ENCODE data around the gene PSMA6. TPM values are rescaled to one million over a fixed set of nuclear protein-coding genes. Genes with fewer than 3 reads are reported as not detected.
A peak's percentile ranks its signal among the peaks of the same experiment; 100 is the strongest.

Gene PSMA6
- total and polyA plus RNA-seq, 2 of the 13 experiments (the other 11 are each of a cell fraction or from before 2014, with no cell fraction given): 525 to 1,109 TPM

GRCh38 chr14:35362911-35363374 is 70.8 kb downstream of the PSMA6 start (continued):
- TF ChIP-seq IRX3 (CRISPR knock-in tag; IDR thresholded peaks at IDR 0.05; ENCODE audit: borderline replicate concordance, low read depth): no peak
- TF ChIP-seq, protein P1, sequence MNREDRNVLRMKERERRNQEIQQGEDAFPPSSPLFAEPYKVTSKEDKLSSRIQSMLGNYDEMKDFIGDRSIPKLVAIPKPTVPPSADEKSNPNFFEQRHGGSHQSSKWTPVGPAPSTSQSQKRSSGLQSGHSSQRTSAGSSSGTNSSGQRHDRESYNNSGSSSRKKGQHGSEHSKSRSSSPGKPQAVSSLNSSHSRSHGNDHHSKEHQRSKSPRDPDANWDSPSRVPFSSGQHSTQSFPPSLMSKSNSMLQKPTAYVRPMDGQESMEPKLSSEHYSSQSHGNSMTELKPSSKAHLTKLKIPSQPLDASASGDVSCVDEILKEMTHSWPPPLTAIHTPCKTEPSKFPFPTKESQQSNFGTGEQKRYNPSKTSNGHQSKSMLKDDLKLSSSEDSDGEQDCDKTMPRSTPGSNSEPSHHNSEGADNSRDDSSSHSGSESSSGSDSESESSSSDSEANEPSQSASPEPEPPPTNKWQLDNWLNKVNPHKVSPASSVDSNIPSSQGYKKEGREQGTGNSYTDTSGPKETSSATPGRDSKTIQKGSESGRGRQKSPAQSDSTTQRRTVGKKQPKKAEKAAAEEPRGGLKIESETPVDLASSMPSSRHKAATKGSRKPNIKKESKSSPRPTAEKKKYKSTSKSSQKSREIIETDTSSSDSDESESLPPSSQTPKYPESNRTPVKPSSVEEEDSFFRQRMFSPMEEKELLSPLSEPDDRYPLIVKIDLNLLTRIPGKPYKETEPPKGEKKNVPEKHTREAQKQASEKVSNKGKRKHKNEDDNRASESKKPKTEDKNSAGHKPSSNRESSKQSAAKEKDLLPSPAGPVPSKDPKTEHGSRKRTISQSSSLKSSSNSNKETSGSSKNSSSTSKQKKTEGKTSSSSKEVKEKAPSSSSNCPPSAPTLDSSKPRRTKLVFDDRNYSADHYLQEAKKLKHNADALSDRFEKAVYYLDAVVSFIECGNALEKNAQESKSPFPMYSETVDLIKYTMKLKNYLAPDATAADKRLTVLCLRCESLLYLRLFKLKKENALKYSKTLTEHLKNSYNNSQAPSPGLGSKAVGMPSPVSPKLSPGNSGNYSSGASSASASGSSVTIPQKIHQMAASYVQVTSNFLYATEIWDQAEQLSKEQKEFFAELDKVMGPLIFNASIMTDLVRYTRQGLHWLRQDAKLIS (CRISPR knock-in tag; IDR thresholded peaks at IDR 0.05): no peak
- TF ChIP-seq PTBP1 (IDR thresholded peaks at IDR 0.05; ENCODE audit: low read depth, low read length, poor library complexity, severe bottlenecking): no peak
- TF ChIP-seq SP4 (CRISPR knock-in tag; IDR thresholded peaks at IDR 0.05): no peak
- no peak for TF ChIP-seq ZNF790 (CRISPR knock-in tag; IDR thresholded peaks at IDR 0.05; ENCODE audit: borderline replicate concordance)
- no peak for TF ChIP-seq ZNF230 (CRISPR knock-in tag; IDR thresholded peaks at IDR 0.05)
- no peak for TF ChIP-seq ZNF292 (CRISPR knock-in tag; IDR thresholded peaks at IDR 0.05; ENCODE audit: borderline replicate concordance, low read depth)
- no peak for TF ChIP-seq ZFP36L2 (CRISPR knock-in tag; IDR thresholded peaks at IDR 0.05)
- no peak for TF ChIP-seq ZNF816 (CRISPR knock-in tag; IDR thresholded peaks at IDR 0.05; ENCODE audit: borderline replicate concordance)
- no peak for TF ChIP-seq ZMYM4 (CRISPR knock-in tag; IDR thresholded peaks at IDR 0.05)
- peak; percentile 68; the same call in 1 of the 2 replicates for TF ChIP-seq SMAD1 (CRISPR knock-in tag; IDR thresholded peaks at IDR 0.05; ENCODE audit: borderline replicate concordance, low read depth)
- TF ChIP-seq NFE2L1 (CRISPR knock-in tag; IDR thresholded peaks at IDR 0.05; ENCODE audit: borderline replicate concordance): no peak
- TF ChIP-seq ZNF766 (CRISPR knock-in tag; IDR thresholded peaks at IDR 0.05; ENCODE audit: borderline replicate concordance): no peak
- no peak for TF ChIP-seq ZNF597 (CRISPR knock-in tag; IDR thresholded peaks at IDR 0.05)
- no peak for TF ChIP-seq ZNF326 (CRISPR knock-in tag; IDR thresholded peaks at IDR 0.05; ENCODE audit: borderline replicate concordance)
- no peak for TF ChIP-seq RFX3 (CRISPR knock-in tag; IDR thresholded peaks at IDR 0.05)
- TF ChIP-seq SYNCRIP (IDR thresholded peaks at IDR 0.05; ENCODE audit: insufficient read depth, low read depth, low read length): no peak
- no peak for TF ChIP-seq GABPA (IDR thresholded peaks at IDR 0.05; ENCODE audit: low read depth, low read length)
- TF ChIP-seq GABPA (CRISPR knock-in tag; IDR thresholded peaks at IDR 0.05; ENCODE audit: low read depth): no peak
- TF ChIP-seq SIX4 (CRISPR knock-in tag; IDR thresholded peaks at IDR 0.05): no peak
- no peak for TF ChIP-seq FOXP1 (IDR thresholded peaks at IDR 0.05)
- no peak for TF ChIP-seq FOXP1 (CRISPR knock-in tag; IDR thresholded peaks at IDR 0.05)
- 0 out of 2 replicates have a peak, but pooled peaks have one; percentile 61 for TF ChIP-seq ZNF550 (CRISPR knock-in tag; IDR thresholded peaks at IDR 0.05; ENCODE audit: borderline replicate concordance)
- no peak for TF ChIP-seq MXI1 (IDR thresholded peaks at IDR 0.05; ENCODE audit: borderline replicate concordance, low read depth, low read length)
- TF ChIP-seq MYC (CRISPR knock-in tag; IDR thresholded peaks at IDR 0.05; ENCODE audit: borderline replicate concordance): no peak
- TF ChIP-seq ZNF460 (CRISPR knock-in tag; IDR thresholded peaks at IDR 0.05; ENCODE audit: borderline replicate concordance): no peak
- TF ChIP-seq ZFYVE20 (CRISPR knock-in tag; IDR thresholded peaks at IDR 0.05; ENCODE audit: borderline replicate concordance, low read depth): no peak
